GM18511 (cell line): ENCODE measurements around the gene HLA-DPA1.
"Not testable (repeated sequence)": the region's sequence is repeated elsewhere in the genome, so short reads cannot be mapped to it uniquely, and the experiment has no call there.

ENCODE experiments used
- ATAC-seq: cut with Tn5 transposase; IDR thresholded peaks from one replicate; pipeline ENCODE4 v1.9.1; 2021; ENCODE audit warnings: mild to moderate bottlenecking, moderate library complexity; ENCODE audit not compliant: unreplicated experiment

HLA-DPA1 gene

DNA sequence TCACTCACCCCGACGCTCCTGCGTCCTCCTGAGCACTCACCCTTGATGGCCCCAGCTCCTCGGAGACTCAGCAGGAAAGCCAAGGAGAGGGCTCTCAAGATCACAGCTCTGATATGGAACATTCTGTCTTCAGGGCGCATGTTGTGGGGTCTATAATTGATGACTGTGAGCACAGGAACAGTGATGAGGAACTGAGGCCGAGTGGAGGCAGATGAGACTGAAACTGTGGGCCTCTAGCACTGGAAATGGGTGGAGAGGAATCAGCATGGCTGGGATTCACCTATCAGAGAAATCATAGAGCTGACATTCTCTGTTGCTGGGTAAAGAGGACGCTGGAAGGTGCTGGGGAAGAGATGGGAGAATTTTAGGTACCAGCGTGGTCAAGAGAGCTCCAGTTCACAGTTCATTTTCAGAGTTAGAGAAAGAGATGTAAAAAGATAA is at the start of gene HLA-DPA1:
TSS of gene HLA-DPA1 (minus strand) at position 219 of the 441 bp plus-strand sequence.
- peak; percentile 77 for ATAC-seq

DNA sequence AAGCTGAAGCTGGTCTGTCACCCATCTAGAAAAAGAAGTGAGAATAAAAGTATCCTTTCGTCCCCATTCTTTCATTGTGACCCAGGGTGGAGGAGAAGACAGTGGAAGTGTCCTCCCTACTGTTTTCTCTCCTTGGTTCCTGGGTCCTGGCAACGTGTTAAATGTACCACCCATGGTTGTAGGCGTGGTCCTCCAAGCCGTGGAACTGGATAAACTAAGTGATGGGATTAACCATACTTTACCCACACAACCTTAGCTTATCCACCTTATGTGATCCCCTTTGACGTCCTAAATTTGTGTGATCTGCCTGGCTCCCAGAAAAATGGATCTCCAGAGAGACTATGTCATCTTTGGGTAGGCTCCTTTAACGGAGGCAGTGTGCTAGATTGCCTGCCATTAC is 49.7 kb upstream of the HLA-DPA1 start:
- no peak for ATAC-seq

DNA sequence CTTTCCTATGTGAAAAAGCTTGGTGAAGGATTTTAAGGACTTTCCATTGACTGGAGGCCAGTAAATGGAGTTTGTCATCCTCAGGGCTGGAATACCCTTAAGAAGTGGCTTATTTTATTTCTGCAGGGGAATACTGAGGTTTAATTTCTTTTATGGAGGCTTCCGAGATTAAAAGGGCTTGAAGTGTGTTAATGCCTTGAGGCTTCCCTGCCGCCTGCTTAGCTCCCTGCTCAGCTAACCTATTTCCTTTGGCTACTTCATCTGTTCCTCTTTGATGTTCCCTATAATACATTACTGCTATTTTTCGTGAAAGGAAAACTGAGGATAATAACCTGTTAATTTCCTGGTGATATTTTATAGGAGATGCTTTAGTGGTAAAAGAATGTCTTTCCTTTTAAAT is 46.6 kb upstream of the HLA-DPA1 start:
- ATAC-seq = no peak

DNA sequence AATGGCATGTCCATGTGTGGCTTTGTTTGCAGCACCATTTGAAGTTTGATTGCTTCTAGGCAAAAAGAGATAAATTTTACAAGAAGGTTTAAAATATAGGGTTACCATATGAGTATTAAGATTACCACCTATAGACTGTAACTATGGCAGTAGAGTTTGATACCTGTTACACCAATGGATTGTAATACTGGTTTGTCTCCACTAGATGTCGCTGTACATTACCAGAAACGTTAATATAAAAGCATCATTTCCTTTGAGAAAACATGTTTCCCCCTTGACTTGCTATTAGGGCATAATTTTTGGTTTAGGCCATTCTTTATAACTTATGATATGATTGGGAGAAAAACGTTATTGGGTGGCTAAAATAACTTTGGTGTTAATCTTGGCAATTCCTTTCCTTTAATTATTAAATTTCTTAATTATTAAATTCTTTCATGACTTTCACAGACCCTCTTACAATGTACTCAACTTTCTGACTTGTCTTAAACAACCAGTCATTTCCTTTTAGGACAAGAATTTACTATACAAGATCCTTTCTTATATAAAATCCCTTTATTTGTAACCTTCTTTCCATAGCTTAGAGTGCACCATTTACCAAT is 45.2 kb upstream of the HLA-DPA1 start:
- no peak for ATAC-seq

DNA sequence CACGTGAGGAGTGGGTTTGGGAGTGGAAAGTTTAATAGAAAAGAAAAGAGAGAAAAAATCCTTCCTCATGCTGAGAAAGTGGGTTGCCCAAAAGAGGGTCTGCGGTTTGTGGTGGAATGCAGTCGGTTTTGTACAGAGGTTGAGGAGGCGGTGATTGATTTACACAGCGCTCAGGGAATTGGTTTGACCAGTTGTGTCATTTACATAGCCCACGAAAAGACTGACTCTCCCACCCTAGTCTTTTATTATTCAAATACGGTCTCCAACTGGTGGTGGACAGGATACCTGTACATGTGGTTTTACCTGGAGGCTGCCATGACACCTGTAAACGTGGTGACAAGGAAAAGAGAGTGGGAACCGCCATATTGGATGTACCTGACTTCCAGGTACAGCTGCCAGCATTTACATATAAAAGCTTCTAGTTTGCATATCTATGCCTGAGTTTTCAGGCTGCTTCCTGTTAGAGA is 44.4 kb upstream of the HLA-DPA1 start:
- no peak for ATAC-seq

DNA sequence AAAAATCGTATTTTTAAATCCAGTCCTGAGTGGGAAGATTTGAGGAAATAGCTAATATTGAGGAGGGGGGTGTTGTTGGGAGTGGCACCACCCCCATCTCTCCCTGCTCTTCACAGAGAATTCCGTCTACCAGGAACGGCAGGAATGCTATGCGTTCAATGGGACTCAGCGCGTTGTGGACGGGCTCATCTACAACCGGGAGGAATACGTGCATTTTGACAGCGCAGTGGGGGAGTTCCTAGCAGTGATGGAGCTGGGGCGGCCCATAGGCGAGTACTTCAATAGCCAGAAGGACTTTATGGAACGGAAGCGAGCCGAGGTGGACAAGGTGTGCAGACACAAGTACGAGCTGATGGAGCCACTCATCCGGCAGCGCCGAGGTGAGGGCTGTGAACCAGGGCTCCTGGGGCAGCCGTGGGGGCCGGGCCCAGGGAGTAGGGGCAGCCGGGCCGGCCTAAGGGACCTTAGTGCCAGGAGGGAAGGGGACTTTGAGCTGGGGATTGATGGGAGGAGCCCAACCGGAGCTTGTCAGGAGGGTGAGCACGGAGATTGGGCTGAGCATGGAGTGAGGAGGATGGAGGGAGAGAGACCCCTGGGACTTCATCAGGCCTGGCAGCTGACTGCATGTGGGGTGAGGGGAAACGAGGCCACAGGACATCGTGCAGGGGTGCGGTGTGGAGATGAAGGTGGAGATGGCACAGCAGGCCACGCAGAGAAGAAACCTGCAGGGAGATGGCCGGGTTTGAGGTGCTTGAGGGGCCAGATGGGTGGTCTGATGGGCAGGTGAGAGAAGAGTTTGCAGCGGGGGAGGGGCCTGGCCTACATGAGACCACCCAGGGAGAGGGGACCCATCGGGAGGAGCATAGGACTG is 43.6 kb upstream of the HLA-DPA1 start:
- no peak for ATAC-seq

DNA sequence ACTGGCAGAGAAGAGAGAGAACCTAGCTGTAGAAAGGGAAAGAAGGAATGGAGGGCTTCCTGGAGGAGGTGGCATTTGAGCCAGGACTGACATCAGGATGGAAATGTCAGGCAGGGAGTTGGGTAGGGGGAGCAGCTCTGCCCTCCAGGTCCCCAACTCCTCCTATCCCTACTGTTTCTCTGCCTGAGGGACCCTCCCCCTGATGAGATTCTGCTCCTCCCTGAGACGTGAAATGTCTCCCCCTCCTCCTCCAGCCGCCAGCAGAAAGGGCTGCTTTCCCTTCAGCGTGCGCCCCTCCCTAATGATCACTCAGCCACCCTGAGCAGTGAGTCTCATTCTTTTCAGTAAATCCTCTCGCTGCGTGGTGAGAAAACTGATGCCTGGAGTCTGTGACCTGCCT is 43.0 kb upstream of the HLA-DPA1 start:
- ATAC-seq = no peak

DNA sequence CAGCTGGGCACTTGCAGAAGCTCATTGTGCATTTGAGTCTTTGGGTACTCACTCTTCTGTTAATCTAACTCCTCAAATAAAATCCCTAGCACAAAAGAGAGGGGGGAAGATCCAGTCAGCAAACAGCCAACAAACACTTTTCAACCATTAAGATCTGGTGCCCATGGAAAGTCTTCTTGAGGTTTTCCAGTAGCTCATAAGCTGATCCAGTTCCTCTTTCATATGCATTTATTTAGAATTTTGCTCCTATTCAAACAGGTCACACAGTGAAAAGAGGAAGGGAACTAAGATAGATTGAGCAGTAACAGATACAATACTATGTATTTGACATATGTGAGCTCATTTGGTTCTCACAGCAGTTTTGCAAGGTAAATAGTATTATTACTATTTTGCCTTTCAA is 41.0 kb upstream of the HLA-DPA1 start:
- no peak for ATAC-seq

DNA sequence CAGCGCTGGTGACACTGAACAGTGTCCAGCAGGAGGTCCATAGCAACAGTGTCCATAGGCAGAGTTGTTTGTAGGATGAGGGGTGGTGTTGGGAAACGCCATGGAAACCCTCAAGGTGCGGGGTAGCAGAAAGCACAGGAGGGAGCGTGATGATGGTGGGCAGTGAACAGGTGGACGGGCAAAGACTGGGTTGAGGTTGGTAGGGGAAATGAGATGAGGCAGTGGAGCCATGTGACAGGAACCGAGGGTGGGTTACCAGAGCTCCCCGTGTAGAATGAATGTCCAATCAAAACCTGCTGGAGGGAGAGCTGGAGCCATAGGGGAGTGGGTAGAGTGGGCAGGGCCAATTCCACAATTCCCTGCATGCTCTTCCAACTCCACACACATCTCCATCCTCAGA is 40.3 kb upstream of the HLA-DPA1 start:
- no peak for ATAC-seq

DNA sequence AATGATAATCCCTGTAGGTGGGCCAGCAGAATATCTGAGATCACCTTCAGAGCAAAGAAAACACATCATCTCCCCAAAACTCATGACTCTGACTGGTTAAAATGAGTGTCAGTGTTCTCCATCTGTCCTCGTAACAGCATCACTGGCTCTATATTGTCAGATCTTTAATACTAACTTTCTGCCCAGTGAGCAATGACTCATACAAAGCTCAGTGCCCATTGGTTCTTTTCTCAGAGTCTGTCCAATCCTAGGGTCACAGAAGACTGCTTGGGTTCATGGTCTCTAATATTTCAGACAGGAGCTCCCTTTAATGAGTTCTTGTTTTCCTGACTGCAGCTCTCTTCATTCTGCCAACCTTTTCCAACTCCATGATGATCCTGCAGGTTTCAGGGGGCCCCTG is 38.7 kb upstream of the HLA-DPA1 start:
- peak; percentile 91 for ATAC-seq

DNA sequence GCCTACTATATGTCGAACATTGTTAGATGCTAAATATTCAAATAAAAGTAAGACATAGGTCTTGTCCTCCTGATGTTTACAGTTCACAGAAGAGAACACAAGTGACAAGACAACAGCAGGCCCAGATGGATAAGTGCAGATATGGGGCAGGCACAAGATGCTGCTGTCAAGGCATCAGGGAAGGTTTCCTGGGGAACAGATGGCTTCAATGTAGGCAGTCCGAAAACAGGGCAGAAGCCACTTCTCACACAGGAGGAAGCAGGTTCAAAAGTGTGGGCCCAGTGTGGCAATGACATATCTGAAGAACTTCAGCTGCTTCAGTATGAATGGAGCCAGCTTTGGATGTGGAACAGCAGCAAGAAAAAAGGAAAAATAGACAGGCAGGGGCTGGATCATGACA is 34.9 kb upstream of the HLA-DPA1 start:
- ATAC-seq = no peak

DNA sequence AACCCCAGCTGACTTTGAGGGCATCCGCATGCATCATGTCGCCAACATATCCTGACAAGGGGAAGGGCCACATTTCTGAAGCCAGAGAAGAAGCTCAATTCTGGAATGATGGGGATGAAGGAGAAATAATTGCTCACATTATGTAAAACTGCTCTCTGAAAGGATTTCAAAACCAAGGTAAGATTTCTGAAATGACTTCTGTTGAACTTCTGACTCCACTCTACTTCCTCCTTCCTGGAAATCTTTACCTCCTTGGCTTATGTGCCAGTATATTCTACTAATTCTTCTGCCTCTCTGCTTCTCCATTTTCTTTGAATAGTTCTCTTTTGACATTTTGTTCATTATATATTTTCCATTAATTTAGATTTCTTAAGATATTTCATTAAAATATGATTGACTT is 34.2 kb upstream of the HLA-DPA1 start:
- no peak for ATAC-seq

DNA sequence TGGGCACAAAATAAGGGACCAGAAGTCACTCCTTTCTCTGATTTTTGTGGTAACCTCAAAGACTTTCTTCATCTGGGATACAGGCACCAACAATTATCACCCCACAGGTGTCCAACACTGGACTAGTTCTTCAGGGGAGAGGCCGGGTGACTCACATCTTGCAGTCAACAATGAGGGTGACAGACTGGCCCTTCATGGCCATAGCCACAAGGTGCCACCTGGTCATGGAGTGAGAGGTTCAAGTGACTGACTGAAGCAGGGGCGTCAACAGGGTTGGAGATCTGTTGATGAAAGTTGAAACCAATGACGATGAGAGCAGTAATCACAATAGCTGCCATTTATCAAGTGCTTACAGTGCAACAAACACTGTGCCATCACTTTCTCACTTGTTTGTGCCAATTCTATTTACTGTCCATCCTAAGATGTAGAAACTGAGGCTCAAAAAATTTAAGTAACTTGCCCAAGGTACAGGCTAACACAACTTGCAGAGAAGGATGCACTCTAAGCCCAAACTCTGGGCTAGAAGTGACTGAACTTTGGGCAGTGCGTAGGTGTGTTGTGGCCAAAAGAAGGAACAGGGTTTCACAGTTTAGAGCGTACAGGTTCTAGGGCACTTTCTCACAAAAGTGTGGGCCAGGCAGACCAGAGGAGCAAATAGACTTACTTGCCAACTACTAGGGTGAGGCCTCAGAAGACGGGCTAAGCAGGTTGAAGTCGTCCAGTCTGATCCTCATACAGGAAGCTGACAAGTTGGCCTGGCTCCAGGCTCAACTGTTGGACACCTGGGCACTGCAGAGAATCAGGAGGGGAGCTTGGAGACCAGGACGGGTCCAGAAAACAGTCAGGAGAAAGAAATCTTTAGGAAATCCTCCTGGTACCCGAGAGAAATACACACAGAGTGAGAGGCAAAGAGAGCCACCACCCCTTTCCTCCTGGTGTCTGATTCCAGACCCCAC is 32.7 kb upstream of the HLA-DPA1 start:
- ATAC-seq = no peak

DNA sequence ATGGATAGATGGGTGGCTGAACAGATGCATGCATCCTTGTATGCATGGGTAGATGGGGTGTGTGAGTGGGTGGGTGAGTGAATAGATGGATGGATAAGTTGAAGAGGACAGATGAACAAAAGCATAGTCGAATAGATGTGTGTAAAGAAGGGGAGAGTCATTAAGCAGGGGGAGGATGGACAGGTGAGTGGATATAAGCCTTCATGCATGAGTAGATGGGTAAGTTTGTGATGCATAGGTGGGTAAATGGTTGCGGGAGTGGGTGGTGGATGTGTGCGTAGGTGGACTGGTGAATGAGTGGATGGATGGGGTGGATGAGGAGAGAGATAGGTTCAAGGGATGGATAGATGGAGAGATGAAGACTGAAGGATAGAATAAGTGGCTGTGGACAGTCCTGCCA is 31.9 kb upstream of the HLA-DPA1 start:
- ATAC-seq = no peak

DNA sequence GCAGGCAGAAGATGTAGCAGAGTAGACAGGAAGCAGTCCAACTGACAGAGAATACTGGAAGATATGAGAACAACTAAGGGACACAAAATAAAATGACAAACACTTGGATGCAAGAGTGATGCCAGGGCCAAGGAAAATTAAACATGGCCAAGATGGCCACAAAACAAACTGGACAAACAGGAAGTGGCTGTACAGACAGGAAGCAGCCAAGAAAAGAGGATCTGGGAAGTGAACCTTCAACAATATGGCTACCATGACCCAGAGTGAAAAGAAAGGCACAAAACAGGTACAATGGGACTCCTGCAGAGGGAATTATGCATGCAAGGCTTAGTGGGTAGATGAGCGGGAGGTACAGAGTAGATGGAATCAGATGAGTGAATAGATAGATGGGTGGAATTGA is 31.4 kb upstream of the HLA-DPA1 start:
- ATAC-seq = no peak

DNA sequence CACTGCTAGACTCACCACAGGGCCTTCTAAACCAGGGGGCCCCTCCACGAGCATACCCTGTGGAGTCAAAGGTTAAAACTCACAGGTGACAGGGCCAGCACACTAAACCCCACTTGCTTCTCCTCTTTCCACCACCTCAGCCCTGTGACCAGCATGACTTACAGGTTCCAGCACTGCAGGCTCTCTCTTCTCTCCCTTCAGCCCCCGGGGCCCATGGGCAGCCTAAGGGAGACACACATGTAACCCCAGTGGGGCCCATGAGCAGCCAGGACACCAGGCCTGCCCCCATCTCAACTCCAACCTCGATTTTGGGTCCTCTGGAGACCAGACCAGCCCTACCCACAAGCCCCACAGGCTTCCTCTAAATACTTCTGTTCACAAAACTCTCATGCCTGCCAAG is 30.3 kb upstream of the HLA-DPA1 start:
- ATAC-seq = no peak

DNA sequence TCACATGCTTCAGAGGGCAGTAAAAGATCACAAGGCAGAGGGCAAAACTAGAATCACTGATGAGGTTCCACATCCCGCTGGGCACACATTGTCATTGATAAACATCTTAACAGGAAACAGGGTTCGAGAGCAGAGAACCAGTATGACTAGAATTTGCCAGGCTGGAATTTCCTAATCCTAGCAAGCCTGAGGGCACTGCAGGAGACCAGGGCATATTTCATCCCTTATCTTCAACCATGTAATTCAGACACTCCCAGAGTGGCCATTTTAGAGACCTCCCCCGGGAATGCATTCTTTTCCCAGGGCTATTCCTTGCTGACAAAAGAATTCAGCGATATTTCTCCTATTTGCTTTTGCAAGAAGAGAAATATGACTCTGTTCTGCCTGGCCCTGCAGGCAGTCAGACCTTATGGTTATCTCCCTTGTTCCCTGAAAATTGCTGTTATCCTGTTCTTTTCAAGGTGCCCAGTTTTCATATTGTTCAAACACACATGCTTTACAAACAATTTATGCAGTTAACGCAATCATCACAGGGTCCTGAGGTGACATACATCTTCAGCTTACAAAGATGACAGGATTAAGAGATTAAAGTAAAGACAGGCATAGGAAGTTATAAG is 27.8 kb upstream of the HLA-DPA1 start:
- ATAC-seq = not testable (repeated sequence)

DNA sequence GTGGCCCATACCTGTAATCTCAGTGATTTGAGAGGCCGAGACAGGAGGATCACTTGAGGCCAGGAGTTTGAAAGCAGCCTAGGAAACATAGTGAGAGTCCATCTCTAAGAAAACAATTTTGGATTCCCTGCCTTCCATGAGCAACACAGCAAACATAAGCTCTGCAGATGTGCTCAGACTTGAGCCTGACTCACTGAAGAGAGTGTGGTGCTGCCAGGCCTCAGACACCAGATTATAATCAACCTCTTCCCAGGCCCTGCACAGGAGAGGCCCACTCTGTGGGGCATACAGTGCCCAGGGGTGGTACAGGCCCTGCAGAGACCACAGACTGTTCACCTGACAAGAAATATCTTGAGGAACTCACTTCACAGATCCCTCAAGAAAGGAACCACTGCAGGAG is 22.2 kb upstream of the HLA-DPA1 start:
- ATAC-seq = no peak

DNA sequence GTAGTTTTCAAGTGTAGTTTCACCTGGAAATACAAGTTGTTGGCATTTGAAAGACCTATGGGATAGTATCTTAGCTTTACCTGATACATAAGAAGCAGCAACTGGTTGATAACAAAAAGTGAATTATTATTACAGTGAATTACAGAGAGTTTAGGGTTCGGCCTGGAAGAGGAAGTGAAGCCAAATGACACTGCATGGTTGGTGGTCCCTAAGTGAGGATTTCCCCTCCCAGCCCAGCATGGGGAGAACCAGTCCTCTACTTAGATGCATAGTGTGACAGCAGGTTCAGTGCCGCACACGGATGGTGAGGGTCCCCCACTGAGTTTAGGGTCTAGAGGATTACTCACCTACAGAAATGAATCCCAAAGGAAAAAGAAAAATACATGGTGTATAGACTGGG is 20.4 kb upstream of the HLA-DPA1 start:
- ATAC-seq = no peak

DNA sequence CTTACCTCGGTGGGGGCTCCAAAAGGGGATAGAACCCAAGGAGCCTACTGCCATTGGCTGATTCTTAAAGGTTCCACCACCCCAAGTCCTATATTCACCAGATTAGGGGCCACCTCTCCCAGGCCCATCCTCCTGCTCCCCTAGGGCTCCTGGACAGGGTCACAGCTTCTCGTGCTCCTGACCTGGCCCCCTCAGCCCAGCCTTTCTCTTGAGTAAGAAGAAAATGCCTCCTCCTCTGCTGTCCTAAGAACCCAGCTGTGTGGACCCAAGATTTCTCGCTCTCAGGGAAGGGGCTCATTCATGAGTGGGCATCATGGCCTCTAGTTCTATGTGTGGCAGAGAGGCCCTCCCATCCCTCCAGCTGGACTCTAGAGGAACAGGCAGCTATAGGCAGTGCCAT is 18.9 kb upstream of the HLA-DPA1 start:
- no peak for ATAC-seq

DNA sequence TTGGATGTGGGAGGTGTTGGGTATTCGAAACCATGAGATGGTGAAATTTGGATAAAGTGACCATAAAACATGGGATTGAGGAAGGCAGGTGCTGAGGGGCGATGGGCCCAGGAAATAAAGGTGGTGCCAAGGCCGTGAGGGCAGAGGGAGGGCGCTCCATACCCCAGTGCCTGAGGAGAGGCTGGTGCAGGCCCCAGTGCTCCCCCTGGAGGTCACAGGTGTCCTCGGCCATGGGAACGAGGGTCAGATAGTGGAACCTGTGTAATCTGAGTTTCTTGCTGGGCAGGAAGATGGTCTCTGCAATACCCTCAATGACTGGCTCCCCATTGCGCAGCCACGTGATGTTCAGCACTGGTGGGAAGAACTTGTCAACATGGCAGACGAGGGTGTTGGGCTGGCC is 18.5 kb upstream of the HLA-DPA1 start:
- no peak for ATAC-seq
